Natural killer cell treated with Interleukin-12 subunit alpha and Interleukin-12 subunit beta and Interleukin-15 and Interleukin-18, amount 100 ng/mL, for 72 hours (primary cell): ENCODE results near the gene RIT1. TPM values are rescaled to one million over a fixed set of nuclear protein-coding genes. Genes with fewer than 3 reads are reported as not detected.

Source experiments
- ATAC-seq, 2 donors: fragments of 150-1000 bp; cut with Tn5 transposase in 1 of 2; sonication (Bioruptor Pico), chemical (Tn5 transposase) in 1 of 2; 2 replicates each; pipeline ENCODE4 v1.10.0; 2021
- DNase-seq: peaks from one replicate; pipeline ENCODE4 v3.0.0; 2022; ENCODE audit warnings: low spot score
- H3K27ac Mint-ChIP-seq, 2 donors: 1 replicate in 1 of 2; 2 replicates in 1 of 2; pipeline ENCODE4 v1.8.0; 2022; ENCODE audit warnings: mixed read lengths in 2 of 2, mild to moderate bottlenecking in 1 of 2, moderate library complexity in 1 of 2
- H3K27me3 Mint-ChIP-seq, 2 donors: 1 replicate in 1 of 2; 2 replicates in 1 of 2; pipeline ENCODE4 v1.8.0; 2022; ENCODE audit warnings: mixed read lengths in 2 of 2
- H3K36me3 Mint-ChIP-seq: one replicate; pipeline ENCODE4 v1.8.0; 2022; ENCODE audit warnings: mixed read lengths
- H3K4me1 Mint-ChIP-seq, 2 donors: 1 replicate in 1 of 2; 2 replicates in 1 of 2; pipeline ENCODE4 v1.8.0; 2022; ENCODE audit warnings: low read depth in 2 of 2, mixed read lengths in 2 of 2, mild to moderate bottlenecking in 1 of 2
- H3K4me3 Mint-ChIP-seq: one replicate; pipeline ENCODE4 v1.8.0; 2022; ENCODE audit warnings: mixed read lengths
- H3K9me3 Mint-ChIP-seq: 2 replicates; pipeline ENCODE4 v1.8.0; 2022; ENCODE audit warnings: mixed read lengths
- total RNA-seq, 2 donors: library from RNA; stranded (reverse); gene quantifications; one replicate each; pipeline ENCODE4 v1.2.3, GENCODE V29; 2022

The RIT1 gene
- total RNA-seq, 2 donors from 2014 or later: 29.4 to 40.2 TPM

DNA sequence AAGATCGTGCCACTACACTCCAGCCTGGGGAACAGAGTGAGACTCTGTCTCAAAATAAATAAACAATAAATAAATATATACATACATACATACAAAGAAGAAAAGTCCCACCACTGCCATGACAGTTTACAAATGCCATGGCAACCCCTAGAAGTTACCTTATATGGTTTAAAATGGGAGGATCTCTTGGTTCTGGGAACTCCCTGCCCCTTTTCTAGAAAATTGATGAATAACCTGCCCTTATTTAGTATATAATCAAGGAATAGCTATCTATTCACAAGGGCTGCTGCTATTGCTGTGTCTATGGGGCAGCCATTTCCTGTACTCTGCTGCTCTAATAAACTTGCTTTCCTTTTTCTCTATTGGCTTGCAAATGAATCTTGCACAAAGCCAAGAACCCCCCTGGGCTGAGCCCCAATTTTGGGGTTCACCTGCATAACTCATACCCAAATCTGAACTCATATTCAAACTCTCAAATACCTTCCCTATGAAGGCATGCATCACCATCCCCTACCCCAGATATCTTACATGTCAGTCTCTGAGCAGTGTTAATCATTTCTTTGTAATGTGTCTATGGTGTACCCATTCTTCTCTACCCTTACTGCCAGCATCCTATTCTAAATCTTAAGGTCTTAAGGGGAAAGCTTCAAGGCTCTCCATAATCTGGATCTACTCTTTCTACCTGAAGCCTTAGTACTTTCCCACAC lies 63.2 kb downstream of the RIT1 start:
- peaks cover 30% of the 10 kb centered on the region for H3K36me3 Mint-ChIP-seq
- H3K4me3 Mint-ChIP-seq: peak overlapping the region; percentile 56
- H3K4me1 Mint-ChIP-seq: peaks cover 44 to 53% of the 10 kb centered on the region in 2 donors
- peak overlapping the region; percentile 49 to 60 for H3K27ac Mint-ChIP-seq
- ATAC-seq: peak; percentile 74 to 75
- DNase-seq: no peak
- H3K27me3 Mint-ChIP-seq: no peaks in the 10 kb centered on the region
- no peaks in the 10 kb centered on the region for H3K9me3 Mint-ChIP-seq

Other genes starting within 250 kb of the RIT1 start
- gene YY1AP1, start 222.6 kb downstream of the RIT1 start, total RNA-seq: 10 to 100 TPM; 73.3 to 88.9 TPM
- 100 to 1,000 TPM; 127 to 215 TPM for gene DAP3, start 222.3 kb downstream of the RIT1 start, total RNA-seq
- 100 to 1,000 TPM in 1 of 2 donors, 10 to 100 TPM in 1; 91.0 to 124 TPM for gene GON4L, start 54.1 kb downstream of the RIT1 start, total RNA-seq
- gene SYT11, start 51.8 kb downstream of the RIT1 start, total RNA-seq: 10 to 100 TPM; 29.3 to 43.9 TPM
- 10 to 100 TPM; 47.6 to 96.0 TPM for gene KHDC4, start 23.1 kb upstream of the RIT1 start, total RNA-seq
- gene RXFP4, start 30.3 kb upstream of the RIT1 start, total RNA-seq: not detected
- gene ARHGEF2, start 67.2 kb upstream of the RIT1 start, total RNA-seq: 100 to 1,000 TPM; 205 to 234 TPM
- gene SSR2, start 109.6 kb upstream of the RIT1 start, total RNA-seq: 100 to 1,000 TPM; 240 to 299 TPM
- 10 to 100 TPM; 30.4 to 51.4 TPM for gene UBQLN4, start 142.4 kb upstream of the RIT1 start, total RNA-seq
- gene LAMTOR2, start 143.4 kb upstream of the RIT1 start, total RNA-seq: 10 to 100 TPM; 34.0 to 35.6 TPM
- gene RAB25, start 149.8 kb upstream of the RIT1 start, total RNA-seq: not detected
- gene MEX3A, start 171.1 kb upstream of the RIT1 start, total RNA-seq: under 1 TPM; 0.06 to 0.07 TPM
- 10 to 100 TPM; 21.4 to 67.6 TPM for gene LMNA, start 203.4 kb upstream of the RIT1 start, total RNA-seq
- 10 to 100 TPM in 1 of 2 donors, 1 to 10 TPM in 1; 3.9 to 16.6 TPM for gene SEMA4A, start 242.2 kb upstream of the RIT1 start, total RNA-seq